BJ (cell line): ENCODE data around the gene RUSC2. TPM values are rescaled to one million over a fixed set of nuclear protein-coding genes. Genes with fewer than 3 reads are reported as not detected.
"Not testable (repeated sequence)": the region's sequence is repeated elsewhere in the genome, so short reads cannot be mapped to it uniquely, and the experiment has no call there.

Source experiments
- CTCF ChIA-PET: fragments of 350-600 bp; formaldehyde crosslinking; extraction: SDS; loops from one replicate; lab custom pipeline; 2021; ENCODE audit warnings: antibody characterized with exemption, inconsistent platforms; lab: Yijun Ruan, JAX
- POLR2A ChIA-PET: fragments of 300-600 bp; sonication (Branson Sonifier 250); formaldehyde crosslinking; extraction: SDS; loops from one replicate; lab custom pipeline; 2021; ENCODE audit warnings: antibody characterized with exemption; lab: Charles Lee
- DNase-seq: peaks from one replicate; pipeline ENCODE4 v3.0.0-alpha.2; 2011; ENCODE audit warnings: low read depth
- H3K27me3 ChIP-seq: 2 replicates; pipeline ENCODE4 v1.6.0; 2011; ENCODE audit warnings: low read length; ENCODE audit not compliant: control insufficient read depth, insufficient read depth
- H3K36me3 ChIP-seq: 2 replicates; pipeline ENCODE4 v1.5.1; 2011; ENCODE audit warnings: low read length; ENCODE audit not compliant: control insufficient read depth, insufficient read depth
- H3K4me3 ChIP-seq: 2 replicates; pipeline ENCODE4 v1.5.1; 2011; ENCODE audit warnings: low read depth, mild to moderate bottlenecking, control low read depth, low read length
- polyA plus RNA-seq: library from polyadenylated mRNA; depleted of rRNA; stranded (reverse); fragments of >200 nt; gene quantifications from 2 replicates; pipeline ENCODE4 v1.2.3, GENCODE V29; 2011
- TF ChIP-seq, protein P1 (sequence below): IDR thresholded peaks from 2 replicates; pipeline ENCODE4 v1.5.1; 2011; ENCODE audit warnings: low read depth, mild to moderate bottlenecking, control low read depth, inconsistent platforms, low read length, moderate library complexity; ENCODE audit not compliant: insufficient read depth

Gene RUSC2
- polyA plus RNA-seq, 1 experiment = 43.3 TPM

GRCh38 chr9:35495984-35496383, 6.1 kb downstream of the RUSC2 start:
- TF ChIP-seq, protein P1, sequence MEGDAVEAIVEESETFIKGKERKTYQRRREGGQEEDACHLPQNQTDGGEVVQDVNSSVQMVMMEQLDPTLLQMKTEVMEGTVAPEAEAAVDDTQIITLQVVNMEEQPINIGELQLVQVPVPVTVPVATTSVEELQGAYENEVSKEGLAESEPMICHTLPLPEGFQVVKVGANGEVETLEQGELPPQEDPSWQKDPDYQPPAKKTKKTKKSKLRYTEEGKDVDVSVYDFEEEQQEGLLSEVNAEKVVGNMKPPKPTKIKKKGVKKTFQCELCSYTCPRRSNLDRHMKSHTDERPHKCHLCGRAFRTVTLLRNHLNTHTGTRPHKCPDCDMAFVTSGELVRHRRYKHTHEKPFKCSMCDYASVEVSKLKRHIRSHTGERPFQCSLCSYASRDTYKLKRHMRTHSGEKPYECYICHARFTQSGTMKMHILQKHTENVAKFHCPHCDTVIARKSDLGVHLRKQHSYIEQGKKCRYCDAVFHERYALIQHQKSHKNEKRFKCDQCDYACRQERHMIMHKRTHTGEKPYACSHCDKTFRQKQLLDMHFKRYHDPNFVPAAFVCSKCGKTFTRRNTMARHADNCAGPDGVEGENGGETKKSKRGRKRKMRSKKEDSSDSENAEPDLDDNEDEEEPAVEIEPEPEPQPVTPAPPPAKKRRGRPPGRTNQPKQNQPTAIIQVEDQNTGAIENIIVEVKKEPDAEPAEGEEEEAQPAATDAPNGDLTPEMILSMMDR = no peak
- Histone ChIP-seq H3K27me3 (no peaks in the 10 kb centered on the region), H3K4me3 (no peak overlapping the region), H3K36me3 (no peaks in the 10 kb centered on the region)
- ChIA-PET POLR2A (no interaction called here), CTCF (interaction anchor here (0.8 to 2.8 kb wide), 8 partner anchors 10 to 328 kb away, joined by 3 to 10 read pairs (median 3); no protein-coding TSS in a partner anchor)
- DNase-seq = no peak

- DNase-seq, H3K27me3 ChIP-seq, POLR2A ChIA-PET, H3K36me3 ChIP-seq, H3K4me3 ChIP-seq: not testable (repeated sequence)
- CTCF ChIA-PET = interaction anchor here (1.0 kb wide), 1 partner anchor 9 kb away, joined by 3 read pairs; no protein-coding TSS in a partner anchor
These were observed 8.3 kb downstream of the RUSC2 start for GRCh38 chr9:35498245-35498644.

DNA sequence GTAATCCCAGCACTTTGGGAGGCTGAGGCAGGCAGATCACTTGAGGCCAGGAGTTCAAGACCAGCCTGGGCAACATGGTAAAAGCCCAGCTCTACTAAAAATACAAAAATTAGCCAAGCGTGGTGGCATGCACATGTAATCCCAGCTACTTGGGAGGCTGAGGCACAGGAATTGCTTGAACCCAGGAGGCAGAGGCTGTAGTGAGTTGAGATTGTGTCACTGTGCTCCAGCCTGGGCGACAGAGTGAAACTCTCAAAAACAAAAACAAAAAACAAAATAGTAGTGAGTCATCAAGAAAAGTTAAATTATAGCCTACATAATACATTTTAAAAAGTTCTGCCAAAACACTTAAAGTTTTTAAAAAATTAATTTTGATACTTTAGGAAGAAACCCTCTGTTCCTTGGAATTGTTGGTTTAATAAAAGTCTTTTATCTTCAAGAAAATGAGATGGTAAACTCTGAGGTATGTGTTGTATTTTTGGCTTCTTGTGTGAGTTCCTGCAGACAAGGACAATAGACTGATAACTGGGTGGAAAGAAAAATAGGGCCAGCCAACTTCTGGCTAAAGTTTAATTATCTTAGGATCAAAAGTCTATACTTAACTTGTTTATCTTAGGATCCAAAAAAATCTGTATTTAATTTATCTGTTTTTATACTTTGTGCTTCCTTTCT, 9.3 kb downstream of the RUSC2 start:
- TF ChIP-seq, protein P1 = no peak
- Histone ChIP-seq H3K27me3 (no peaks in the 10 kb centered on the region), H3K36me3 (no peaks in the 10 kb centered on the region), H3K4me3 (no peak overlapping the region)
- DNase-seq = no peak
- CTCF ChIA-PET = interaction anchor here (1.4 kb wide), 1 partner anchor 21 kb away, joined by 3 read pairs; no protein-coding TSS in a partner anchor
- POLR2A ChIA-PET = no interaction called here

DNA sequence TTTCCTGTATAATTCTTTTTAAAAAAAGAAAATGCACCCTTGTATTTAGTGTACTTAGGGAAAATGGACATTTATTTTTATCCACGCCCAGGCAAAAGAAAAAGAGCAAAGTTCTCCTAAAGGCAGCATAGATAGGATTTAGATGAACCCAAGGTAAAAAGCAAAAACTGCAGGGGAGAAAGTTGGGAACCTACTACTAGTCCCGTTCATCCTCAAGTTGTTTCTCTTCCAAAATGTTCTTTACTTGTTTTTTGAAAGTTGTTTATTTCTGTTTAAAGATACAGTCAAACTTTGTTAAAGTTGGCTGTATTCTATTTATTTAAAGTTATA, 9.8 kb downstream of the RUSC2 start:
- DNase-seq = no peak
- ChIA-PET POLR2A (no interaction called here), CTCF (interaction anchor here (1.4 to 1.7 kb wide), 3 partner anchors 12 to 54 kb away, joined by 3 to 7 read pairs (median 5); no protein-coding TSS in a partner anchor)
- H3K4me3 ChIP-seq = no peak overlapping the region
- TF ChIP-seq, protein P1 = no peak
- no peaks in the 10 kb centered on the region for H3K27me3 ChIP-seq
- no peaks in the 10 kb centered on the region for H3K36me3 ChIP-seq

- ChIA-PET CTCF (interaction anchor here (1.0 to 1.7 kb wide), 6 partner anchors 11 to 53 kb away, joined by 3 to 7 read pairs (median 4); no protein-coding TSS in a partner anchor), POLR2A (interaction anchor here (0.6 kb wide), 1 partner anchor 8 kb away, joined by 3 read pairs; no protein-coding TSS in a partner anchor)
- Histone ChIP-seq H3K27me3 (no peaks in the 10 kb centered on the region), H3K4me3 (no peak overlapping the region), H3K36me3 (no peaks in the 10 kb centered on the region)
- DNase-seq = no peak
- TF ChIP-seq, protein P1 = no peak
These were observed 10.3 kb downstream of the RUSC2 start for GRCh38 chr9:35500130-35500748.
